Measurements from ENCODE around the gene CD52. TPM values are rescaled to one million over a fixed set of nuclear protein-coding genes. Genes with fewer than 3 reads are reported as not detected.

The CD52 gene
- total RNA-seq, 2 experiments from 2014 or later: 324 to 344 TPM

- ATAC-seq (no peak), DNase-seq (no peak)
- ChIA-PET POLR2A (interaction anchor here (1.1 to 6.8 kb wide), 4 partner anchors 8 to 17 kb away, joined by 4 to 44 read pairs (median 14); partner anchors contain the start of gene UBXN11), CTCF (interaction anchor here (2.2 kb wide), 1 partner anchor 13 kb away, joined by 5 read pairs; no protein-coding TSS in a partner anchor)
- Mint-ChIP-seq H3K9me3 (no peaks in the 10 kb centered on the region), H3K27ac (no peak overlapping the region), H3K4me3 (no peak overlapping the region), H3K36me3 (ENCODE audit: low read depth) (peaks cover 9% of the 10 kb centered on the region), H3K27me3 (no peaks in the 10 kb centered on the region), H3K4me1 (ENCODE audit: low read depth) (peaks cover 3% of the 10 kb centered on the region)
- intact Hi-C loops (cut with micrococcal nuclease): no loop called here
- no peak for TF ChIP-seq CTCF (IDR thresholded peaks at IDR 0.05)
Observed at GRCh38 chr1:26297791-26298124, 20.0 kb upstream of the CD52 start.

GRCh38 chr1:26300578-26301275, 17.0 kb upstream of the CD52 start:
- H3K4me1 Mint-ChIP-seq (ENCODE audit: low read depth): peaks cover 5% of the 10 kb centered on the region
- no peak for TF ChIP-seq CTCF (IDR thresholded peaks at IDR 0.05)
- H3K27me3 Mint-ChIP-seq: no peaks in the 10 kb centered on the region
- peak overlapping the region; percentile 55 for H3K27ac Mint-ChIP-seq
- H3K4me3 Mint-ChIP-seq: no peak overlapping the region
- DNase-seq: no peak
- no peaks in the 10 kb centered on the region for H3K9me3 Mint-ChIP-seq
- H3K36me3 Mint-ChIP-seq (ENCODE audit: low read depth): peaks cover 2% of the 10 kb centered on the region
- ATAC-seq: no peak
- CTCF ChIA-PET: interaction anchor here (0.8 to 1.2 kb wide), 2 partner anchors 12 to 21 kb away, joined by 3 to 4 read pairs; no protein-coding TSS in a partner anchor
- intact Hi-C loops (cut with micrococcal nuclease): no loop called here
- POLR2A ChIA-PET: interaction anchor here (4.9 to 6.8 kb wide), 2 partner anchors 11 to 16 kb away, joined by 21 to 44 read pairs; no protein-coding TSS in a partner anchor

- DNase-seq (no peak), ATAC-seq (no peak)
- ChIA-PET CTCF (no interaction called here), POLR2A (interaction anchor here (6.8 kb wide), 1 partner anchor 13 kb away, joined by 44 read pairs; no protein-coding TSS in a partner anchor)
- intact Hi-C loops (cut with micrococcal nuclease): no loop called here
- no peak overlapping the region for H3K4me3 Mint-ChIP-seq
- H3K27ac Mint-ChIP-seq: no peak overlapping the region
- H3K27me3 Mint-ChIP-seq: no peaks in the 10 kb centered on the region
- no peaks in the 10 kb centered on the region for H3K9me3 Mint-ChIP-seq
- peaks cover 15% of the 10 kb centered on the region for H3K4me1 Mint-ChIP-seq (ENCODE audit: low read depth)
- peaks cover 2% of the 10 kb centered on the region for H3K36me3 Mint-ChIP-seq (ENCODE audit: low read depth)
- TF ChIP-seq CTCF (IDR thresholded peaks at IDR 0.05): no peak
Observed at GRCh38 chr1:26302733-26303405, 14.9 kb upstream of the CD52 start.

- intact Hi-C loops (cut with micrococcal nuclease): no loop called here
- ATAC-seq: no peak
- POLR2A ChIA-PET: interaction anchor here (1.4 to 8.1 kb wide), 3 partner anchors 12 to 25 kb away, joined by 3 to 77 read pairs (median 52); partner anchors contain the start of gene CD52
- Mint-ChIP-seq H3K4me1 (ENCODE audit: low read depth) (peaks cover 22% of the 10 kb centered on the region), H3K4me3 (peak overlapping the region; percentile 86), H3K27ac (peak overlapping the region; percentile 88), H3K27me3 (no peaks in the 10 kb centered on the region), H3K36me3 (ENCODE audit: low read depth) (peaks cover 2% of the 10 kb centered on the region), H3K9me3 (no peaks in the 10 kb centered on the region)
- TF ChIP-seq CTCF (IDR thresholded peaks at IDR 0.05): no peak
- CTCF ChIA-PET: interaction anchor here (1.0 to 3.9 kb wide), 4 partner anchors 13 to 111 kb away, joined by 3 to 46 read pairs (median 3); no protein-coding TSS in a partner anchor
- no peak for DNase-seq
Observed at GRCh38 chr1:26305667-26306289, 12.0 kb upstream of the CD52 start.
